HG03354 (cell line): ENCODE results near the gene TEAD2.

ENCODE experiments used
- ATAC-seq: cut with Tn5 transposase; IDR thresholded peaks from one replicate; pipeline ENCODE4 v1.9.1; 2021; ENCODE audit warnings: mild to moderate bottlenecking; ENCODE audit not compliant: unreplicated experiment, poor library complexity, severe bottlenecking

The TEAD2 gene

DNA sequence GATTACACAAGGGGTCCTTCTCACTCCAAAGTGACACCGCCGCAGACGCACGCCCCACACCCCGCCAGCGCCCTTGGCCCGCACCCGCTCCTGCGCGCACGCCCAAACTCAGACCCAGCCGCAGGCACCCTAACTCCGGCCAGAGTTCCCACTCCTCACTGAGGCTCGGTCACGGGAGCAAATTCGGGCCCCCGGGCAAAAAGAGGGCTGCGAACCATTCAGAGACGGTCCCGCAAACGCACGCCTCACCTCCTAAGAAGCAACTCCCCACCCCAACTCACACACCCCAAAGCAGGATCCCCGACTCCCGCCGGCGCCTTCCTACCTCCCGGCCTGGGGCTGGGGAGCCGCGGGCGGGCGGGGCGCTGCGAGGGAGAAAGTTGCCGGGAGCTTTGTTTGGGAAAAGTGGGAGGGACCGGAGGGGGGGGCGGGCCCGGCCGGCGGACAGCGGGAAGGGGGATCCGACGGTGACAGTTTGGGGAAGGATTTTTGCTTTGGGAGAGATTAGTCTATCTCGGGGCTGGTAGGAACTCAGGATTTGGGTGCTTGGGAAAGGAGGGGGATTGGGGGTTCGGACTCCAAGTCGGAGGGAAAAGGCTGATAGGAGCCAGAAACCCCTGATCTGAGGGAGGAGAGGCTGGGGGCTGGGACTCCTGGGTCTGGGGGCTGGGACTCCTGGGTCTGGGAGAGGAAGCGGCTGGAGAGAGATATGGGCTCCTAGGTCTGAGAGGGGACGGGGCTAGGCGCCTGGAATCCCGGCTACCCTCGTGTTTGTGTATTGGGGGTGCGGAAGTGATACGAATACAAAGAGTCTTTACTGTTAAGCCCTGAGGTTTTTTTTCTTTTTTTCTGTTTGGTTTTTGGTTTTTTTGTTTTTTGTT is at the start of gene TEAD2:
TSS of gene TEAD2 (minus strand) at position 369 of the 881 bp plus-strand sequence. CDS start 2,341 bp downstream, outside the sequence.
- ATAC-seq: no peak

DNA sequence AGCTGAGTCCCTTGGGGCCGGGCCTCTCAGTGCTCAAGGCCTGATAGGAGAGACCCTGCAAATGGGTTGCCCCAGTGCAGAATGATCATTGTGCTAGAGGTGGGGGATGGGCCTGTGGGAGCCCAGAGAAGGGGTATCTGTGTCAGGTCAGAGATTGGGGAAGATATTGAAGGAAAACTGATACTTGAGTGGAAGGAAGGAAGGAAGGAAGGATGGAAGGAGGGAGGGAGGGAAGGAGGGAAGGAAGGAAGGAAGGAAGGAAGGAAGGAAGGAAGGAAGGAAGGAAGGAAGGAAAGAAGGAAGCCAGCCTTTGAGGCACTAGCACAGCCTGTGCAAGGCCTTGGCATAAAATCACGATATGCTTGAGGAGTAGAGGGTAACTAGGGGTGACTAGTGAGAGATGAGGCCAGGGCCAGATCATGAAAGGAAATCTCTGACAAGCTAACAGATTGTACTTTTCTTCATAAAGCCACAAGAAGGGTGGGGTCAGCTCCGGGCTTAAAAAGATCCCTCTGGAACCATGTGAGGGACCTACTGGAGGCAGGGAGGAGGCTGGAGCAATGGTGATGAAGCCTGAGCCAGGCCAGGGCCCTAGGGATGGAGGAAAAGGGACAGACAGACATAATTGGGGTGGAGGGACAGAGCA is 49.6 kb upstream of the TEAD2 start:
- no peak for ATAC-seq

DNA sequence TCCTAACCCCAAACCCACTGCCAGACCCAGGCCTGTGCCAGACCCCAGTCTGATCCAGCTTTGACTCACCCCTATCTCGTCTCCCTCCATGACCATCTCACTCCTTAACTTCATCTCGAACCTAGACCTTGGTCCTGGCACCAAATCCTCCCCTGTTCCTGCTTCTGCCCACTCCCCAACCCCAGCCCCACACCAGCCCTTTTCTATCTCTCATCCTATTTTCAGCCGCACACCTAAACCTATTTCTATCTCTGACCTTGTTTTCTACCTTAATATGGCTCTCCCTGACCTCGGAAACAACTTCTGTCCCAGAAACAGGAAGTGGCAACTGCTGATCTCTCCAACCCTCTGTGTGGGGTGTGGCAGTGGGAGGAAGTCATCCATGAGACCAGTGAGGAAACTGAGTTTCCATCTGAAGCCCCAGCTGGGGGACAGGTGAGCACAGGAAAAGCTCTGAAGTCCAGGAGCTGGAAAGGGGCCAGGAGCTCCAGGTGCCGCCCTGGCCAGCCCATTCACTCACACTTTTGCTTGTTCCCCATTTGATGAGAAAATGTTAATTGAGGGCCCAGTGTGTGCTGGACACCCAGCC is 47.3 kb upstream of the TEAD2 start:
- no peak for ATAC-seq

DNA sequence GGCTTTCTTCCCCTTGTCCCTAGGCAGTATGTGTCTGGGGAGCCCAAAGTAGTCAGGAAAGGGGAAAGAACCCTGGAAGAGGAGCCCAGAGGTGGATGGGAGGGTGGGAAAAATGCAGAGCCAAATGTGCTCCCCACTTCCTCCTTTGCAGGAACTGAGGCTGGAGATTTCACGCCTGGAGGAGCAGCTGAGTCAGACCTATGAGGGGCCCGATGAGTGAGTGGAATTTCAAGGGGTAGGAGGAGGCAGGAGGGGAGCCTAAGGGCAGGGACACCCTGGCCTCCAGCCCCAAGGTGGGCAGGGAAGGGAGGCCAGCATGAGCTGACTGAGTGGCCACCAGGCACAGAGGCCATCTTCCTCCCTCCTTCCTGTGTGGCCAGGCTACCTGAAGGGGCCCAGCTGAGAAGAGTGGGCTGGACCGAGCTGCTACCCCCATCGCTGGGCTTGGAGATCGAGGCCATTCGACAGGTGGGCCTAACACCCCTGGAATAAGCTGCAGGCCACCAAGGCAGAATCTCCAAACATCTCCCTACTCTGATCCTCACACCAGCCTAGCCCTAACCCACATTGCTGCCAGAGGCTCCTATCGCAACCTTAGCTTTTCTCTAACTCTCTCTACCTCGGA is 46.7 kb upstream of the TEAD2 start:
- no peak for ATAC-seq

DNA sequence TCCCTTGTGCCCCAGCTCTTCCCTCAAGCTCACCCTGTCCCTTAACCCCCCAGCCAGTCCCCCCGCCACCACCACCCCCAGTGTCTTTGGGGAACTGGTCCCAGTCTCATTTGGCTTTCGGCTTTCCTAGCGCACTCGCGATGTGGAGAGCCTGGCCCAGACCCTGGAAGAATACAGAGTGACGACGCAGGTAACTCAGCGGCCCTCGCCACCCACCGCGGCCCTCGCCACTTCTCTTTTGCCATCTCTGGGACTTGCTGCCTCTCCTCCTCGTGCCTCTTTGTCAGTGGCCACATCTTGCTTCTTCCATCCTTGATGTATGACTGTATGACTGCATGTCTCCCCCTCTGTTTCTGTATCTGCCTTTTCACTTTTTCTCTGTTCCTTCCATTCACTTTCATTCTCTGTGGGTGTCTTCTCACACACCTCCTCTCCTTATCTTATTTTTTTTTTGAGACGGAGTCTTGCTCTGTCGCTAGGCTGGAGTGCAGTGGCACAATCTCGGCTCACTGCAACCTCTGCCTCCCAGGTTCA is 45.3 kb upstream of the TEAD2 start:
- ATAC-seq: no peak

DNA sequence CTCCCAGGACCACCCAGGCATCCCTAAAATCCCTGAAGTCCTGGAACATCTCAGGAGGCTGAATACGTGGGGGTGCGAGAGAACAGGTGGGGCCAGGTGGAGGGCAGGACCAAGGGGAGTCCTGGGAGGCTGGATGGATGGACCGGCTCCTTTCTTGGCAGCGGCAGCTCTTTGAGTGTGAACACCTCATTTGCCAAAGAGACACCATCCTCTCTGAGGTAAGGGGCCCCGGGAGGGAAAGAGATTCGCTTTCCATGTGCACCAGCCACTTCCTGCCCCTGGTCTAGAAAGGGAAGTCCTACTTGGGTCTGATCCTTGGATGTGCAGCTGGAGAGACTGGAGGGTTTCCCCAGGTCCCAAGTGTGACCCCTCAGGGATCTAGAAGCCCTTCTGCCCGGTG is 44.9 kb upstream of the TEAD2 start:
- ATAC-seq: no peak

DNA sequence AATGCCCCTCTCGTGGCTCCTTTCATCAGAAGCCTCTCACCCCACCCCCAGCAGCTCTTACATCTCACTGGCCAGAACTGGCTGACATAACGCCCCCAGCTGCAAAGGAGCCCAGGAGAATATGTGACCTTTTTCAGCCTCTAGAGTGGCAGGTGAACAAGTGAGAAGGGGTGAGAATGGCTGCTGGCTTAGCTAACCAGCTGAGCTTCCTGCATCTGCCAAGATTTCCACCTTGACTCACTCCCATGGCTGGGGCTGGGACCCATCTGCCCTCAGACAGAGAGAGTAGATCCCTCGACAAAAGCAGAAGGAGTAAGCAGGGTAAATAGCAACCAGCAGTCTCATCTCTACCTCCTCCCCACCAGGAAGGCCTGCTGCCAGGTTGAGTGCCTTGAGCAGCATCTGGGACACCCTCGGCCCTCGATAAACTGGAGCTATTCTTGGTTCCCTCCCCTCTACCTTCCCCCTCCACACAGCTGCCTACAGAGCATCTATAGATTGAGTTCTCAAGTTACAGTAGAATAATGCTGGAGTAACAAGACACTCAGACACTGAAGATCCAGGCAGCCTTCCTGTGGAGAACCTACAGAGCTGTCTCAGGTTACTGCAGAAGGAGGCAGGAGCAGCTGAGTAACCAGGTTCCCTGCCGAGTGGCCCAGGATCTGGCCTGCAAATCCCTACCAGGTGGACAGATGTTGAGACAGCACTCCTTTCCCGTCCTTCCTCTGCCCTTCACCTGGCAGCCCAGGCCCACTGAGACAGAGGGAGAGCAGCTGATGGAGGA is 41.4 kb upstream of the TEAD2 start:
- no peak for ATAC-seq

DNA sequence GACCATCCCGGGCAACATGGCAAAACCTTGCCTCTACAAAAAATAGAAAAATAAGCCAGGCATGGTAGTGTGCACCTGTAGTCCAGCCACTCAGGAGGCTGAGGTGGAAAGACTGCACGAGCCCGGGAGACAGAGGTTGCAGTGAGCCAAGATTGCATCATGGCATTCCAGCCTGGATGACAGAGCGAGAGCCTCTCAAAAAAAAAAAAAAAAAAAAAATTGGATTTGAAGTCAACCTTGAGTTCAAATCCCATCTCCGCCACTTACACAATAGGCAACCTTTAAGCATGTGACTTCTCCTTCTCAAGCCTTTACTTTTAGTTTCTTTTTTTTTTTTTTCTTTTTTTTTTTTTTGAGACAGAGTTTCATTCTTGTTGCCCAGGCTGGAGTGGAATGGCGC is 37.8 kb upstream of the TEAD2 start:
- ATAC-seq: no peak

DNA sequence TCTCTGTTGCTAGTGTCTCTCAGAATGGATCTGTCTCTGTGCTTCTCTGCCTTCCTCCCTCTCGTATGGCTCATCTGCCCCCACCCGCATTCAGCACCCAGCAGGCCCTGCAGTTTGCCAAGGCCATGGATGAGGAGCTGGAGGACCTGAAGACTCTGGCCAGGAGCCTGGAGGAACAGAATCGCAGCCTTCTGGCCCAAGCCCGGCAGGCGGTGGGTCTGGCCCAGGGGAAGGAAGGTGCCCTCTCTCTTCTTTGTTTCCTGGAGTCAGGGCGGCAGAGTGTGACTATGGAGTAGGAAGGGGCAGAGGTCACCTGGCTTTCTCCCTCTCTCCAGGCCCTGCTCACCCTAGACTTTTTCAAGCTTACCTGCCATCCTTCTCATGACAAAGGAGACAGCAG is 36.7 kb upstream of the TEAD2 start:
- ATAC-seq: no peak

DNA sequence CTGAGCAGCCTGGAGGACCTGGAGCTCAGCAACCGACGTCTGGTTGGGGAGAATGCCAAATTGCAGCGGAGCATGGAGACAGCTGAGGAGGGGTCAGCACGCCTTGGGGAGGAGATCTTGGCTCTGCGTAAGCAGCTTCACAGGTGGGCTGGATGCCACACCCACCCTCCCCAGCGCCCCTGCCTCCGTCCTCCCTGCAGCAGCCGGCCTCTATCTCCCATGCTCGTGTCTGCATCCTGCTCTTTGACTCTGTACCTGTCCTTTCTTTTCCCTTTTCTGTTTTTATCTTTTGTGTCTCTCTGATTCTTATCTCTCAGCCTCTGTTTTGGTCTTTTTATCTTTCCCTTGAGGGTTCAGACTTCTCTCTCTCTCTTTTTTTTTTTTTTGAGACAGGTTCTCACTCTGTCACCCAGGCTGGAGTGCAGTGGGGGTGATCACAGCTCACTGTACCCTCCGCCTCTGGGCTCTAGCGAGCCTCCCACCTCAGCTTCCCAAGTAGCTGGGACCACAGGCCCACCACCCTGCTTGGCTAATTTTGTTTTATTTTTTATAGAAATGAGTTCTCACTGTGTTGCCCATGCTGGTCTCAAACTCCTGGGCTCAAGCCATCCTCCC is 35.9 kb upstream of the TEAD2 start:
- ATAC-seq: no peak

DNA sequence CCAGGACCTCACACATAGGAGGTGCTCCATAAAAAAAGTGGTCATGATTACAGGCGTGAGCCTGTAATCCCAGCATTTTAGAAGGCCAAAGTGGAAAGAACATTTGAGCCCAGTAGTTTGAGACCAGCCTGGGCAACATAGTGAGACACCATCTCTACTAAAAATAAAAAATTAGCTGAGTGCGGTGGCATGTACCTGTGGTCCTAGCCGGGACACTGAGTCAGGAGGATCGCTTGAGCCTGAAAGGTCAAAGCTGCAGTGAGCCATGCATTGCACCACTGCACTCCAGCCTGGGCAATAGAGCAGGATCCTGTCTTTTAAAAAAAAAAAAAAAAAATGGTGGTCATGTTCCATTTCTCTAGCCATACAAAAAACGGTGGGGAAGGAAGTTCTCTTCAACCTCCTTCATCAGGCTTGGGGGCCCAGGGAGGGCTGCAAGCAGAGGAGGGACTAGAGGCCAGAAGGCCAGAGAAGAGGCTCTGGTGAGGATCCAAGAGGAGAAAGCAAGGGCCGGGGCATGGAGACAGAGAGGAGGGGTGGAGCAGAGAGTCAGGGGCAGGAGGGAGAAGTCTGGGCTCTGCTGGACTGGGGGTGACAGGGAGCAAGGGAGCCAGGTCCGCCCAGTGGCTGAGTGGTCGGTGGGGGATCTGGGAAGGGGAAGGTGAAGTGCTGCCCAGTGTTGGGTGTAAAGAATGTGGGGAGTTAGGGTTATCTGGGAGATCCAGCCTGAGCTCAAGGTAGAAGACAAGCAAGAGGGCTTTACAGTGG is 34.7 kb upstream of the TEAD2 start:
- no peak for ATAC-seq

DNA sequence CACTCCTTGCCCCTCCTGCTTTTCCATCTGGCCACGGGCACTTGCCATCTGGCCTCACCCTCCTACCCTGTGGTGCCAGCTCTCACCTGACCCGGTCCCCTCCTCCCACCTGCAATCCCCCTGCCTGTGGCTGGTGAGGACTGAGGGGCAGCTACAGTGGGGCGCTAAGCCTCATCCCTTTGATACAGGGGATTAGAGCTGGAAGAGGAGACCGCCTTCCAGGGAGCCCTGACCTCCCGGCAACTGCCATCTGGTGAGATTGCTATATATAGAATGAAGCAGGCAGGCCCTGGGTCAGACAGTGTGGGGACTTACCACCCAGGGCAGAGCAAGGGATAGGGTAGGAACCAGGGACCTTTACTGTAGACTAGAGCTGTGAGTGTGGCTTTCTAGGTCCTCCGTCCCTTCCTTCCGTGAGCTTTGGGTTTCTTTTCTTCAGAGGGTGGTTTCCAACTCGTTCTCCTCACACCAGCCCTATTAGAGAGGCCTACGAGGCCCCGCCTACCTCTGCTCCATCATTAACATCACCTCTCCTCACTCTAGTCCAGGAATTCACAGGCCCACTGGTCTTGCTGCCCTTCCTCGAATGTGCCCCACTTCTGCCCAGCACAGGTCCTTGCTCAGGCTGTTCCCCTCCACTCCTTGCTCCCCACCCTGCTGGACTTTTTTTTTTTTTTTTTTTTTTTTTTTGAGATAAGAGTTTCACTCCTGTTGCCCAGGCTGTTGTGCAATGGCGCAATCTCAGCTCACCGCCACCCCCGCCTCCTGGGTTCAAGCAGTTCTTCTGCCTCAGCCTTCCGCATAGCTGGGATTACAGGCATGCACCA is 33.6 kb upstream of the TEAD2 start:
- no peak for ATAC-seq

DNA sequence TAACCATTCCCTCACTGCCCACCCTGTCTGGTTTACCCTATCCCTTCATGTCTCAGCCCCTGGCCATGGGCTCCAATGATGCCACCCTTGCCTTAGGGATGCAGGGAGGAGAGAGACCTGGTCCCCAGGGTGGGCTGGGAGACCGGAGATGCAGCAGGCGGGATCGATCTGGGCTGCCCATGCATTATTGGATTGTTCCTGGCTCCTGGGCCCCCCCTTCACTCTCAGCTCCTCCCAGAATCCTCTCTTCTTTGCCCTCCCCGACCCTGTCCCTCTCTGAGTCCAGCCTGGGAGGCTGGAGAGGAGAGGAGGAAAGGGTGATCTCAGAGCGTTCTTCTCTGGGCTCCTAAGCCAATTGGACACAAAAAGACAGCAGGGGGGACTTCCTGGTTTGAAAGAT is 31.7 kb upstream of the TEAD2 start:
- no peak for ATAC-seq

DNA sequence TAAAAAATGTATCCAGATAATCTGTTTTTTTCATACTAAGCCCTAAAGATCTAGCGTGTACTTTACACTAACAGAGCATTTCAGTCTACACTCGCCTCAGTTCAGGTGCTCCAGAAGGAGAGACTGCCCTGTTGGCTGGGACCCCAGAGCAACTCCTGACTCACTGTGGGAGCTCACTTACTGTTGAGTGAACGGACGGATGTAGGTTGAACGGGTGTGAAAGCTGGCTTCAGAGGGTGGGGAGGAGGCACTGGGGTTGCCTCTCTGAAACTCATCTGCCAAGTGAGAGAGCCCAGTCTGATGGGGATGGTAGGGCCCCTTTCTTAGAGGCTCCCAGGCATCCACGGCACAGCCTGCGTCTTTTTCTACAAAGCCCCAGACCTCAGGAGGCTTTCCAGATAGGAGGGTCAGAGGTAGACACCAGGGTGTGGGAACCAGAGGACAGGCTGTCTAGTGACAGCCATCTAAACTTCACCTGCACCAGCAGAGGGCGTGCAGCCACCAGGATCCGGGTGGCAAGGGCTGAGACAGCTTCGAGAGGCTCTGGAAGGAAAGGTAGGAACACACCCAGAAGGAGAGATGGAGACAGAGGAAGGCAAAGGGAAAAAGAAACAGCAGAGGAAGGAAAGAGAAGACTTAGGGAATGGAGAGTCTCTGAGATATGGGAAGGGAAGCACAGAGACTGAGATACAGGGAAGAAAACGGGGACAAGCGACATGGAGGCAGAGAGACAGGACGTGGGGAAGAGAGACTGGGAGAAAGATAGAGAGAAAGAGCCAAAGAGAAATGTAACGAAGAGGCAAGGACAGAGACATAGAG is 29.6 kb upstream of the TEAD2 start:
- ATAC-seq: no peak

DNA sequence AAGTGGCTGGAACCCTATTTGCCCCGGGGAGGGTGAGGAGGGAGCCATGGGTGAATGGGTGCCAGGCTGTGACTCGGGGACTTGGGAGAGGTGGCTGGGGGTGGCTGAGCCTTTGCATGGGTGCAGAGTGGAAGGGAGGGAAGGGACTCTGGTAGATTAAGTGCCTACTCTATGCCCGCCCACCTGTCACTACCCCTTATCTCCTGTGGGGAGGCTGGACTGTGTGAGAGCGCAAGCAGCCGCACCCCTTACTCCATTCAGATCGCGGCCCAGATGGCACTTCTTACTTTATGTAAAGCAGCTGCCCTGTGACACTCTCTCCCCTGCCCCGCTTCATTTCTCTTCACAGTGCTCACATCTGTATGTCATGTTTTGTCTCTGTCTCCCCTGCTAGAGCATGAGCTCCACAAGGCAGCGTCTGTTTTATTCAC is 28.7 kb upstream of the TEAD2 start:
- no peak for ATAC-seq

DNA sequence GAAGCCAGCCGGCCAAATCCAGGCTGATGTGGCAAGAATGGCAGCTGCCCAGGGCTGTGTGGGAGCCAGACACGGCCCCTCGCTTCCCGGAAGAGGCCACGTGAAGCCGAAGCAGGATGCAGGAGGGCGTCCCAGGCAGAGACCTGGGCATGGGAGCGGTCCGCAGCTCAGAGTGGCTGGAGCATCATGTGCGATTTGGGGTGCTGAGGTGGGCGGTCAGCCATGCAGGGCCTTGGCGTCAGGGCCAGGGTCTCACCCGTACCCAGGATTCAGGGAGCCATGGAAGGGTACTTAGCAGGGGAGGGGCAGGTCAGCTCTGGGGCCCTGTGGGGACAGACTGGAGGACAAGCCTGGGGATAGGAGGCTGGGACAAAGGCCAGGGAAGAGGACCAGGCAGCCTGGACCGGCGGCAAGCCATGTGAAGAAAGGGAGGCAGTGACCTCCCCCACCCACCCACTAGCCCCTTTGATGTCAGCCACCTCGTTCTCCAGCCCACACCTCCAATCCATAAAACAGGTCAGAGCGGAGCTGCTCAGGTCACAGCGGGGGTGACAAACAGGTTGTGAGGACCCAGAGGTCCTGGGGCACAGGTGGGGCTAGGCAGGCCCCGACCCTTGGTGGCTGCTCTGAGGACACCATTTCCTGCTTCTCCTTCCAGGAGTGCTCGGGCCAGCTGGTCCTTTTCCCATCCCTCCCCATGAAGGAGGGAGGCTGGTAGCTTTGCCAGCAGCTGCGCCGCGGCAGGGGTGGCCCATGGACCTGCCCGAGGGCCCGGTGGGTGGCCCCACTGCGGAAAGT is 28.1 kb upstream of the TEAD2 start:
- ATAC-seq: no peak
